NCI-H187 treated with DMSO at 0.1 percent for 48 hours (cell line): ENCODE data around the gene FAM117B.
"Not testable (repeated sequence)": the region's sequence is repeated elsewhere in the genome, so short reads cannot be mapped to it uniquely, and the experiment has no call there.

ENCODE experiments used
- DNase-seq: peaks from one replicate; lab custom pipeline; 2025; lab: John Stamatoyannopoulos, UW

Gene FAM117B

DNA sequence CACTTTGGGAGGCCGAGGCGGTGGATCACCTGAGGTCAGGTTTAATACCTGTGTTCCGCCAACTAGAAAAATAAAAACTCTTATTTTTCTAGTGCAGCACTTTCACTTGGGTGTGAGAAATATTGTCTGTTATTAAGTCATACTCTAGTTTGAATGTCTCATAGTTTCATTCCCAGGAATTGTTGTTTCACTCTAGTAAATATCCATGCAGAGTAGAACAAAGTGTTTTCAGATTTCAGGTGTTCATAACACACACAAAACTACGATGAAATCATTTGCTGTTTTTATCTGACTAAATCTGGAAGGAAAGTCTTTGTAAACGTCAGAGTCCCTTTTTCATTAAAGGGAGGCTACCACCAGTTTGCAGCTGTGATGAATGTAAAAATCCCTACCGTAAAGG is 4.0 kb downstream of the FAM117B start:
- DNase-seq = no peak

DNA sequence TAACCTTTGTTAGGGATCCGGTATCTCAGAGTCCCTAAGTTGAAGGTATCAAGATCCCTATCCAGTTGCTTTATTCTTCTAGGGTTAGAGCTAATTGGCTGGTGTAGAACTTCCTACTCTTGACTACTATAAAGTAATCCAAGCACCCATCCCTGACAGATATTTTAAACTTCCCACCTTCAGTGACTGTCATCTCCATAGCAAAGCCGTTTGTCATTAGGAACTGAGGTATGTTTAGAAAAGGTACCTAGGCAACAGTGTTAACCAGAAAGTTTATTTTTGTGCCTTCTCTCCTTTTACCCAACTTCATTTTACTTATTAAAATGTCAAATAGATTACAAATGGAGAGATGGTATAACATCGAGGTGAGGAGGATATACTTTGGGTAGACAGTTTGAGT is 4.5 kb downstream of the FAM117B start:
- no peak for DNase-seq

DNA sequence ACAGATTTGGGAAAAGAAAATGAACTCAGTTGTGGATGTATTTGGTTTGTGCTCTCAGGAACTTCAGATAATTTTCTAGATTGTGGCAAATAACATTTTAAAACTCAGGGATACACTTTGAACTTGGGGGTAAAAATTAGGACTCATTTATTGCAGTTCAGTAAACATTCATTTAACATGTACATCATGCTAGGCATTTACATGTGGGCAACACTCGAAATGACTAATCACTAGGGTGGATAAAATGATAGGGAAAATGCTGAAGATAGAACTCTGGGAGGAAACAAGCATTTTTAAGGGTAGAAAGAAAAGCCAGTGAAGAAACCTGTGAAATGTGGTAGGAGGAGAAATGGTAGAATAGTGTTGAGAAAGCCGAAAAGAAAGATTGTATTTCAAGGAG is 7.8 kb downstream of the FAM117B start:
- no peak for DNase-seq

DNA sequence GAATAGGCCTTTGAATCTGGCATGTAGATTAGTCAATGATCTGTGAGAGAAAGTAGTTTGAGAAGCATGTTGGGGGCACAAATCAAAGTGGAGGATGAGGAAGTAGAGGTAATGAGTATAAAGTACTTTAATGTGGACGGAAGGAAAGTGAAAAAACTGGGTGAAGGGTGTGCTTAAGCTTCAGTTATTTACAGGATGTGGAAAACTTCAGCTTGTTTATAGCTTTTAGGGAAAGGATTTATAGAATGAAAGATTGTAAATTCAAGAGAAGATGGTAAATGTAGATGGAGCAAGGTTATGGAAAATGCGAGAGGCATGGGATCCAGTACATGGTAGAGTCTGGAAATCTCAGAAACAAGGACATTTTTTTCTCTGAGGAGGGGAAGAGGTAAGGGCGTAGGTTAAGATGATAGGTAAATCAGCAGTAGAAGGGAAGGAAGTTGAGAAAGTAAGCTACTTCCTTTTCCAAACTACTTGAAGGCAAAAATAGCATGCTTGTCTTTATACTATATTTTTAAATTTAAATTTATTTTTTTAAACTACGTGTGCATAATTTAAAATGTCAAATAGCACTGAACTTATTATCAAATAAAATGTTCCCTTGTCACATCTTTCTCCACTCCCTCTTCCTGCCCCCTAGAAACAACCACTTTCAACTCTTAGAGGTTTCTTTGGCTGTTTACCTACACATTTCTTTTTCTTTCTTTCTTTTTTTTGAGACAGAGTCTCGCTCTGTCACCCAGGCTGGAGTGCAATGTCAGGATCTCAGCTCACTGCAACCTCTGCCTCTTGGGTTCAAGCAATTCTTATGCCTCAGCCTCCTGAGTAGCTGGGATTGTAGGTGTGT is 8.5 kb downstream of the FAM117B start:
- DNase-seq = no peak

DNA sequence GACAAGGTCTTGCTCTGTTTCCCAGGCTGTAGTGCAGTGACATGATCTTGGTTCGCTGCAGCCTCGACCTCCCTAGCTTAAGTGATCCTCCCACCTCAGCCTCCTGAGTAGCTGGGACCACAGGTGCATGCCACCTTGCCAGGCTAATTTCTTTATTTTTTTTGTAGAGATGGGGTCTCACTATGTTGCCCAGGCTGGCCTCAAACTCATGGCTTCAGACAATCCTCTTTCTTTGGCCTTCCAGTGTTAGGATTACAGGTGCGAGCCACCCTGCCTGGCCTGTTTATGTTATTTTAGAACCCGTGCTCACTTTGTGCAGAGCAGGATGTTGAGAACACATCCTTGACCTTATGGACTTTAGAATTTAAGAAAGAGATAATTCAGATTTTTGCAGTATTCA is 17.4 kb downstream of the FAM117B start:
- no peak for DNase-seq

DNA sequence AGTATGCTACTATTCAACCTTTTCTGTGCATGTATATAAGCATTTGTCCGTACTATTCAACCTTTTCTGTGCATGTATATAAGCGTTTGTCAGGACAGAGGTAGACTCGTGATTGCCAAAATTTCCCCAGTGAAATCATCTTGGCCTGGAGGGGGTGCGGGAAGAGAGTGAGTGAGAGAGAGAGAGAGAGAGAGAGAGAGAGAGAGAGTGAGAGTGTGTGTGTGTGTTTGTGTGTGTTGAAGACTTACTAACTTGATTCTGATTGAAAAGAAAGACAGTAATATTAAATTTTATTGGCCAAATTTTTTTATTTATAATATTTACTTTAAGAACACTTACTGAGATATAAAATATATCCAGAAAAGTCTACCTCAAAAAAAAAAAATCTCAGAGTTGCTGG is 19.1 kb downstream of the FAM117B start:
- DNase-seq = no peak

DNA sequence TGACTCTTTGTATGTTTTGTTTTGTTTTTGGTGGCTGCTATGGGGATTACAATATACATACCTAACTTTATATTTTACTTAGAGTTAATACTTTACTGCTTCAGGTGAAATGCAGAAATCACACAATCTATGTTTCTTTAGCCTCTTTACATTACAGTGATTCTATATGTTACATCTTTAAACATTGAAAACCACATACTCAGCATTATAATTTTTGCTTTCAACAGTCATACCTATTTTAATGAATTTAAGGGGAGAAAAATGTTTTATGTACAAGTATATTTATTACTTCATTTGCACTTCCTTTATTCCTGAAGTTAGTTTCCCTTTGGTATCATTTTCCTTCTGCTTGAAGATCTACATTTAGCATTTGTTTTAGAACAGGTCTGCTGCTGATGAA is 23.1 kb downstream of the FAM117B start:
- DNase-seq = no peak

DNA sequence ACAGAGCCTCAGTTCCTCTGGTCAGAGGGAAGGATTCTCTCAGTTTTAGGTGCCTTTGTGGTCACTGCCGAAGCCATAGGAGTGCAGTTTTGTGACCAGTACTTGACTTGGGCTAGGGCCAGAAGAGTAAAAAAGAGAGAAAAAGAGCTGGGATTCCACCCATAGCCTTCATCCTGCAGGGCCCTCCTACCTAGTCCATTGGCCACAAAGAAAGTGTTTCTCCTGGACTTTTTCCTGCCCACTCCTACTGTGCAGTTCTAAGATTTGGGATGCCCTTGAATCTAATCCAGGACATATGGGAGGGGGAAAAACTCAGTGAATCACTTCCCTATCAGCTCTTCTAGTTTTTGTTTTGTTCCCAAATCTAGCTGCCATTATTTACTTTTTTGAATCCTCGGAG is 26.0 kb downstream of the FAM117B start:
- DNase-seq = no peak

DNA sequence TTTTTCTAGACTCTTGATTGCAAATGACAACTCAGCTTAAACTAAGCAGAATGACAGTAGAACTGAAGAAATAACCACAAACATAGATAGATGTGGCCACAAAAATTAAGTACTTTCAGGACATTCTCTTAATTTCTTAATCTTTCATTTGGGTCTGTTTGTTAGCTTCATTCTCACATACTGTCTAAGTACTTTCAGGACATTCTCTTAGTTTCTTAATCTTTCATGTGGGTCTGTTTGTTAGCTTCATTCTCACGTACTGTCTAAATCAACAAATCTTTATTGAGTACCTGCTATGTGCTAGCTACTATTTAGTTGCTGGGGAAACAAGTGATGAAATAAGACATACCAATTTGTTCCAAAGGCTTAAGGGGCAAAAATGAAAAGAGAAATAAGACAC is 35.1 kb downstream of the FAM117B start:
- DNase-seq = no peak

DNA sequence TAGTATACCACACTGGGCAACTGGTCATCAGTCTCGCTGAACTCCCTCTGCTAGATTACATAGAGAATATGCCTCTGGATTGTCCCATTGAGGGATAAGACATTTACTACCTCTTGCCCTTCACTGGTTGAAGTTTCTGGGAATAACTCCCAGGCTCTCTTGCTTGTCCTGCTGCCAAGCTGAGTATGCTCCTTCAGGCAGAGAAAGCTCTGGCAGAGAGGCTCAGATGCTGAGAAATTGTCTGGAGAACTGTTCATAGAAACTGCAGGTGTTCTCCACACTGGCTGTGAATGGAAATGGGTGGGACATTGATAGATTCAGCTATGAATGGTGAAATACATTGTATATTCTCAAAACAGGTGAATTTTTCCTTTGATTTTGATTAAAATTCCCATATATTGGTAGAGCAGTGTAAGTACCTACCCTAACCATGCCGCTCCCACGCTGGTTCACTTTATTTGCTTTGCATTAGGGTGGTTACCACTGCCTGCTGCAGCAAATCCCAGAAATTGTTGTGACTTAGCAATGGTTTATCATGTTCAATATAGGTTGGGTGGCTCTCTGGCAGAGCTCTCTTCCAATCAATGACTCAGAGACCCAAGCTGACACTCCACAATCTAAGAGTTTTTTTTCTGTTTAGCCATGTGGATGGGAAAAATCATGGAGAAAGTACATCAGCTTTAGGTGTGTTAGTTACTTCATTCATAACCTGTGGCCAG is 36.7 kb downstream of the FAM117B start:
- no peak for DNase-seq

DNA sequence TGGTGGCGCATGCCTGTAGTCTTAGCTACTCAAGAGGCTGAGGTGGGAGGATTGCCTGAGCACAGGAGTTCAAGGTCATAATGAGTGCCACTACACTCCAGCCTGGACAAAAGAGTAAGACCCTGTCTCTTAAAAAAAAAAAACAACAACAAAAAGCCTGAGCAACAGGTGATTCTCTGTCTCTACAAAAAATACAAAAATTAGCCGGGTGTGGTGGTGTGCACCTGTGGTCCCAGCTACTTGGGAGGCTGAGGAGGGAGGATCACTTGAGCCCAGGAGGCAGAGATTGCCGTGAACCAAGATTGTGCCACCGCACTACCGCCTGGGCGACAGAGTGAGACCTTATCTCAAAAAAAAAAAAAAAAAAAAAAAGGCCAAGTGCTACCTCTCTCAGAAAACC is 40.3 kb downstream of the FAM117B start:
- not testable (repeated sequence) for DNase-seq

DNA sequence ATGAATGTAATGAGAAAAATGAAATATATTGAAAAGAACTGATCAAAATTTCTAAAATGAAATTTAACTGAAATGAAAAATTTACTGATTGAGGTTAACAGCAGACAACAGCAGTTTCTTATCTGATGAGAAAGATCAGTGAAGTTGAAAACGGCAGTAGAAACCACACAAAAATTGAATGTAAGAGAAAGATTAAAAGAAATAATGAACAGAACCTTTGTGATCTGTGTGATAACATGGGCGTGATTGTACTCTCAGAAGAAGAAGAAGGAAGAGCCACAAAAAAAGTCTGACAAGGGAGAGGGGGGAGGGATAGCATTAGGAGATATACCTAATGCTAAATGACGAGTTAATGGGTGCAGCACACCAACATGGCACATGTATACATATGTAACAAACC is 45.2 kb downstream of the FAM117B start:
- DNase-seq = no peak

DNA sequence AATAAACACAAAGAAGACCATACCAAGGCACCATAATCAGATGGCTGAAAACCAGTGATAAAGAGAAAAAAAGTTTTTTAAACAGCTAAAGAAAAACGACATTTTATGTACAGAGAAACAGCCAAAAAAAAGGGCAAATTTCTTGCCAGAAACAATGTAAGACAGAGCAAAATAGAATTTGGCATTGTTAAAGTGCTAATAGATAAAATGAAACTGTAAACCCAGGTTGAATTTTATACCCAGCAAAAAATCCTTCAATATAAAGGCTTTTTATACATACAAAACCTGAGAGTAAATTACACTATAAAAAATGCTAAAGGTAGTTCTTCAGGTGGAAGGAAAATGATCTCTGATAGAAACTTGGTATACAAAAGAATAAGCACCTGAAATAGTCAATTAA is 45.7 kb downstream of the FAM117B start:
- DNase-seq = no peak

DNA sequence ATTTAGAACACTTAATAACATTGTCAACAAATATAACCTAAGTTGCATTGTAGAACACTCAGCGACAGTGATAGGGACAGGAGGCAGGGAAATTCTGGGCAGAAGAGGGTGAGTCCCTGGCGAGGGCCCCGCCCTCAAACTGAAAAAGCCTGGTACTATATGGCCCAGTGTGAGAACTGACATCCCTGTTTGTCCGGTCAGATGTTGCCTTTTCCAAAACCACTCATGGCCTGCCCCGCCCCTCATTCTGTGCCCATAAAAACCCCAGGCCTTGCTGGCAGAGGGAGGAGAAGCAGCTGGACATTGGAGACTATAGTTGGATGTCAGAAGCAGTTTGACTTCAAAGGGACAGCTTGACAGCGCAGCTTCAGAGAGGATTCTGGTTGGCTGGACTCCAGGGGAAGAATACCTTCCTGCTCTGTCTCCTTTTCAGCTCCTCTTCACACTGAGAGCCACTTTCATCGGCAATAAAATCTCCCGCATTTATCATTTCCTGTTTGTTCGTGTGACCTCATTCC is 47.0 kb downstream of the FAM117B start:
- no peak for DNase-seq

DNA sequence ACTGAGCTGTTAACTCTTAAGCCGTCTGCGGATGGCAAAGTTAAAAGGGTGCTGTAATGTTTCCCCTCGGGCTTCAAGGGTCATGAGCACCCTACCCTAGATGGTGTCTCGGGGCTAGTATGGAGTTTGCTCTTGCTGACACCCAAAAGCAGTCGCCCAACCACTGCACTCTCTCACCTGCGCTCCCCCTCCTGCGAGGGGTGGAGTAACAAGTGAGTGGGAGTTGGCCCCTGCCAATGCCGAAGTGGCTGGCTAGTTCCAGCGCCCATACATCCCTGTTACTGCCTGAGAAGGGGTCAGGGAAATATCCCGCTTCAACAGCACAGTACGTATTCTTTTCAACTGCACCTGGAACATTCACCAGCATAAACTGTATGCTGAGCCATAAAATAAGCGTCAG is 47.5 kb downstream of the FAM117B start:
- DNase-seq = no peak

DNA sequence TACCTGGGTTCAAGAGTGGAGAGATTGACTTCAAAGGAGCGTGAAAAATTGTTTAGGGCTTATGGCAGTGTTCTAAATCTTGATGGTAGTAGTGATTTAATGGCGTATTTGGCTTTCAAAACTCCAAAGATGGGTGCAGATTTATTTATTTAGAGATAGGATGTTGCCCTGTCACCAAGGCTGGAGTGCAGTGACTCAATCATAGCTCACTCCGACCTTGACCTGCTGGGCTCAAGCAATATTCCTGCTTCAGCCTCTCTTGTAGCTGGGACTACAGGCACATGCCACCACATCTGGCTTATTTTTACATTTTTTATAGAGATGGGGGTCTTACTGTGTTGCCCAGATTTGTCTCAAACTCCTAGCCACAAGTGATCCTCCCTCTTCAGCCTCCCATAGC is 52.5 kb downstream of the FAM117B start:
- no peak for DNase-seq

DNA sequence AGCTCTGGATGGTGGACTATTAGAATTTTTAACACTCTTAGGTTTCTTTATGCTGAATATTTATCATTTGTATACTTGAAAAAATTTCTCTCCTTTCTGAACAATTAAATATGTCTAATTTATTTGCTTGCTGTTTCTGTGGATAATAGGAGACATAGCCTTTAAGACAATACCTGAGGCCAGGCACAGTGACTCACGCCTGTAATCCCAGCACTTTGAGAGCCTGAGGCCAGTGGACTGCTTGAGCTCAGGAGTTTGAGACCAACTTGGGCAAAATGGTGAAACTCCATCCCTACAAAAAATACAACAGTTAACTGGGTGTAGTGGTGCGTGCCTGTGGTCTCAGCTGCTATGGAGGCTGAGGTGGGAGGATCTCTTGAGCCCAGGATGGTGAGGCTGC is 54.7 kb downstream of the FAM117B start:
- no peak for DNase-seq

DNA sequence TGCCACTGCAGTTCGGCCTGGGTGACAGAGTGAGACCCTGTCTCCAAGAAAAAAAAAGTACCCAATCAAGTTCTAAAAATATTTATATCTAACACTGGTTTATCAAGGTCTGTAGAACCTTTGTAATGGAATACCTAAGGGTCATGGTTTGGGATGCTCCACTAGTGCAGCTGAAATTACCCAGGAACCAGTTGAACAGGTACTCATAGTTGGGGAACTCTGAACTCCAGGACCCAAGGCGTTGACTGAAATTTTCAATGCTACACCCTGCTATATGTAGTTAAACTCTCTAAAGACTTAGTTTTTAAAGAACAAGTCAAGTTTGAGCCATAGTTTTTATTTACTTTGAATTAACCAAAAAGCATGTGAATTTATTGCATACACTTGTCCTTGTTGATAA is 55.1 kb downstream of the FAM117B start:
- DNase-seq = no peak

DNA sequence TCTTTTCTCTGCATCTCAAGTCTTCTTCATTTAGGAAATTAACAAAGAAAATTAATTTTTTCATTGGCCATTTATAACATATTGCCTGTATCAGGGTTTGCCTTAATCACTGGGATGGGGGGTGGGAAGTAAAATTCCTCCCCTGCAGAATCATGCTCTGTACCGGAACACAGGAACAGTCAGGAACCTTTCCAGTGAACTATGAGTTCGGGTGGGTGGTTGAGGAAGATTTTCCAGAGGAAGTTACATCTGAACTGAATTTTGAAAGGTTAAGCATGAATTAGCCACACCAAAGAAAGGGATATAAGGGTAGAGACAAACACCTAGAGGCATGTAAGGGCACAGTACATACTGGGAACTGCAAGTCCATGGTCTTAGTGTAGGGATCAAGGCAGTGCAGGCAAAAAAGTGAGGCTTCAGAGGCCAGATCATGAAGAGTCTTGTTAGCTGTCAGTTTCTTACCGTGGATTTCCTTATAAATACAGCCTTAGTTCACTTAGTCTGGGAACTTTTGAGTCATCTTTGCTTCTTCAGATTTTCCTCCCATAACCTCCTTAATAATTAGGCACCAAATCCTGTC is 55.6 kb downstream of the FAM117B start:
- DNase-seq = no peak

DNA sequence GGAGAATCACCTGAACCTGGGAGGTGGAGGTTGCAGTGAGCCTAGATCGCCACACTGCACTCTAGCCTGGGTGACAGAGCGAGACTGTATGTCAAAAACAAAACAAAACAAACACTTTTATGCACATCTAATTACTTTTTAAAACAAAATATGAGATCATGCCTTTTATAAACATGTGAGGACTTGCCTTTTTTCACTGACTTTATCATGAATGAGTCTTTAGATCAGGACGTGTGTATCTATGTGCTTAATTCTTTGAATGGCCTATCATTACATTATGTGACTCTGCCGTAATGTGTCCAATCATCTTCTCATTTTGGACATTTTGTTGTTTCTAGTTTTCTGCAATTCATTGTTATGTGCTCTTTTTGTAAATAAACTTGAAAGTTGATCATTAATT is 58.7 kb downstream of the FAM117B start:
- no peak for DNase-seq

DNA sequence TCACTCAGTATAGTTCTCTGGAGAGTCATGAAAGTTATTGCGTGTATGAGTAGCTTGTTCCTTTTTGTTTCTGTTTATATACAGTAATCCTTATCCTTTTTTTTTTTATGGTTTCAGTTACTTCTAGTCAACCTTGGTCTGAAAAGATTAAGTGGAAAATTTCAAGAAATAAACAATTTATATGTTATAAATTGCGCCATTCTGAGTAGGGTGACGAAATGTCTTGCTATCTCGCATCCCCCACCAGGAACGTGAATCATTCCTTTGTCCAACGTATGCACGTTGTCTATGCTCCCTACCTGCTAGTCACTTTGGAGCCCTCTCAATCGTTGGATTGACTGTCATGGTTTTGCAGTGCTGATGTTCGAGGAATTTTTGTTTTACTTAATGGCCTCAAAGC is 60.4 kb downstream of the FAM117B start:
- DNase-seq = no peak

DNA sequence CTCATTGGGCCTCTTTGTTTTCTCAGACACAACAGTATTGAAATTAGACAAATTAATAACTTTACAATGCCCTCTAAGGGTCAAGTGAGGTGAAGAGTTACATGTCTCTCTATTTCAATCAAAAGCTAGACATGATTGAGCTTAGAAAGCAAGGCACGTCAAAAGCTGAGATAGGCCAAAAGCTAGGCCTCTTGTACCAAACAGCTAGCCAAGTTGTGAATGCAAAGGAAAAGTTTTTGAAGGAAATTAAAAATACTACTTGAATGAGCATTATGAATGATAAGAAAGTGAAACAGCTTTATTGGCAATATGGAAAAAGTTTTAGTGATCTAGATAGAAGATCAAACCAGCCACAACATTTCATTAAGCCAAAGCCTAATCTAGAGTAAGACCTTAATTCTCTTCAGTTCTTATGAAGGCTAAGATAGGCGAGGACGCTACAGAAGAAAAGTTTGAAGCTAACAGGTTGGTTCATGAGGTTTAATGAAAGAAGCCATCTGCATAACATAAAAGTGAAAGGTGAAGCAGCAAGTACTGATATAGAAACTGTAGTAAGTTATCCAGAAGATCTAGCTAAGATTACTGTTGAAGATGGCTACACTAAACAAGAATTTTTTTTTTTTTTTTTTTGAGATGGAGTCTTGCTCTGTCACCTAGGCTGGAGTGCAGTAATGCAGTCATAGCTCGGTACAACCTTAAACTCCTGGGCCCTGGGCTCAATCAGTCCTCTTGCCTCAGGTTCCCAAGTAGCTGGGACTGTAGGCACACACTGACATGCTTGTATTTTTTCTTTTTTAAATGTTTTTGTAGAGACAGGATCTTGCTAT is 65.5 kb downstream of the FAM117B start:
- DNase-seq = no peak
